ENCODE results near the gene SLC37A4.
"Not testable (repeated sequence)": the region's sequence is repeated elsewhere in the genome, so short reads cannot be mapped to it uniquely, and the experiment has no call there.

SLC37A4 gene

DNA sequence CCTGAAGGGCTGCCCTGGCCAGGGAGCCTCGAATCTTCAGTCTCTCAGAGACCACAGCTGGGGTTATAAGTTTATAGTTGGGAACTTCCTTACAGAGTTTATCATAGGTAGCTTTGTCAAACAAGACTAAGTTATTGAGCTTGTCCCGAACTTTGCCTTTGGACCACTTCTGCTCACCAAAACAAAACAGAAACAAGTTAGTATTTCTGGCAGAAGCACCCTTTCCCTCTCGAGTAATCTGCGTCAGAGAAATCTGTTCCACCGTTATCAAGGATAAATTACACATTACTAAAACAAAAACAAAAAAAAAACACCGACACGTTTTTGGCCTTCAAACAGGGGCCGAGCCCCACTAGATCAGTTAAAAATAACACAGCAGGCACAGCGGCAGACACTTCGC, 13.3 kb downstream of the SLC37A4 start:
- DNase-seq (ENCODE audit: low read depth in 2 of 2), result not testable (repeated sequence)

DNA sequence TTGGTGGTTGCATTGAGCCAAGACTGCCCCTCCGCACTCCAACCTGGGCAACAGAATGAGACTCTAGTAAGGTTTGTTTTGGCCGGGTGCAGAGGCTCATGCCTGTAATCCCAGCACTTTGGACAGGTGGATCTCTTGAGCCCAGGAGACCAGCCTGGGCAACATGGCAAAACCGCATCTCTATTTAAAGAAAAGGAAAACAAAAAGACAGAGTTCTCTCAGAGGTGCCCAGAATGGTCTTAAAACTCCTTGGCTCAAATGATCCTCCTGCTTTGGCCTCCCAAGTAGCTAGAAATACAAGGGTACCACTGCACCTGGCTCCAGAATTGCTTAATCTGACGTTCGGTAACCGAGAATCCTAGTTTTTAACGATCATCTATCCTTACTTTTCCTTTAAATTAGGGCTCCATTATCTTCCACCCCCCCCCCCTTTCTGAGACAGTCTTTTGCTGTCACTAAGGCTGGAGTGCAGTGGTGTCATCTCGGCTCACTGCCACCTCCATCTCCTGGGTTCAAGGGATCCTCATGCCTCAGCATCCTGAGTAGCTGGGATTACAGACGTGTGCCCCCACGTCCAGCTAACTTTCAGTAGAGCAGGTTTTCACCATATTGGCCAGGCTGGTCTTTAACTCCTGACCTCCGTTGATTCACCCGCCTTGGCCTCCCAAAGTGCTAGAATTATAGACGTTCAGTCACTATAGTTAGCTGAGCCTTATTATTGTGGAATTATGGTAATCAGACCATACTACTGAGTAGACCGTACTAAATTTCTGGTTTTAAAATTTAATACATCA, 14.3 kb downstream of the SLC37A4 start:
- no peak for DNase-seq (ENCODE audit: low read depth in 2 of 2)

DNA sequence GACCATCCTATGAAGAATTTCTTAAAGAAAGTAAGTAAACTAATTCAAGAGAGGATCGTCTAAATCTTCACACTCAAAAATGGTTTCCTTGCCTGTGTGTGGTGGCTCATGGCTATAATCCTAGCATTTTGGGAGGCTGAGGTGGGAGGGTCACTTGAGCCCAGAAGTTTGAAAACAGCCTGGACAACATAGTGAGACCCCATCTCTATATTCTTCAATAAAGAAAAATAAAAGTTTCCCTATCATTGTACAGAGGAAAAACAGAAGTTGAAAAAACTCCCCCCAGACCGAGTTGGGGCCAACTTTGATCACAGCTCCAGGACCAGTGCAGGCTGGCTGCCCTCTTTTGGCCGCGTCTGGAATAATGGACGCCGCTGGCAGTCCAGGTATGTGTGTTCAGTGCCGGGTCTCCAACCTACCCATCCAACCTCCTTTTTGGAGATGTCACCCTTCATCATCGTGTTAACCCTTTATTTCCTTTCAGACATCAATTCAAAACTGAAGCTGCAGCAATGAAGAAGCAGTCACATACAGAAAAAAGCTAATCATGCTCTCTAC, 15.5 kb downstream of the SLC37A4 start:
- DNase-seq (ENCODE audit: low read depth in 2 of 2), result no peak

DNA sequence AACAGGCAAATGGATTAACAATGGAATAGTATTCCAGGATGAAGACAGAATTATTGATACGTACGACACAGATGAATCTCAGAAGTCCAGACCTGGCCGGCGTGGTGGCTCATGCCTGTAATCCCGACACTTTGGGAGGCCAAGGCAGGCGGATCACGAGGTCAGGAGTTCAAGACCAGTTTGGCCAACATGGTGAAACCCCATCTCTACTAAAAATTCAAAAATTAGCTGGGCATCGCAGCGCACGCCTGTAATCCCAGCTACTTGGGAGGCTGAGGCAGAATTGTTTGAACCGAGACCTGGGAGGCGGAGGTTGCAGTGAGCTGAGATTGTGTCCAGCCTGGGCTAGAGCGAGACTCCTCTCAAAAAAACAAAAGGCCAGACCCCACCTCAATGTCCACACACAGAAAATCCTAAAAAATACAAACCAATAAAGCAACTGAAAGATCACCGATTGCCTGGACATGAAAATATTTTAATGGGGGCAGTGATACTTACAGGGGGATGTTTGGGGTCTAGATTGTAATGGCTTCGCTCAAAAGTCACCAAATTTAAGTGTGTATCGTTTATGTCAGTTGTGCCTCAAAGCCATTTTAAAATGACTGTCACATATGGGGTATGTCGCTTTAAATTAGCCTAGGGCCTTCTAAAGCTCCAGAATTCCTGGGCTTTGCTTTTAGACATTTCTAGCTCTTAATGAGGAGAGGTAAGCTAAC, 16.3 kb downstream of the SLC37A4 start:
- DNase-seq (ENCODE audit: low read depth in 2 of 2), result no peak

DNA sequence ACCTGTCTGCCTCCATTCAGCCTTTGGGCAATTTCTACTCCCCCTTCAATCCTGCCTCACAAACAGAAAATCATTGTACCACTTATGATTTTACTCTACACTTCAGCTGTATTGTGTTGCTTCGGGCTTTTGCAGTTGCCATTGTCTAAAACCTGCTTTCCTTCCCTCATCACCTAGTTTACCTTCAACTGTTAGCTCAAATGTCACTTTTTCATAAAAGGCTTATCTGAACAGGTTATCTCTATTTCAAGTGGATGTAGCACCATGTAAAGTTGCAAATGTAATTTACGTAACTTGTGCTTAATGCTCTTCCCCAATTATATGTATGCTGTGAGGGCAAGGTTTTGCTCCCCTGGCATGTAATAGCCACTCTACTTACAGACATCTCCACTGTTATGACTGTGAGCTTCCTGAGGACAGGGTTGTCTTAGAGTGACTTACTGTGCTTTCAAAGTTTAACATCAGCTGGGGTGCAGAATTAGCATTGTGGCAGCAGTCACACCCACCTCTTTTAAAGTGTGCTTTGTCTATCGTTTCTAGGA, 18.0 kb downstream of the SLC37A4 start:
- no peak for DNase-seq (ENCODE audit: low read depth in 2 of 2)

DNA sequence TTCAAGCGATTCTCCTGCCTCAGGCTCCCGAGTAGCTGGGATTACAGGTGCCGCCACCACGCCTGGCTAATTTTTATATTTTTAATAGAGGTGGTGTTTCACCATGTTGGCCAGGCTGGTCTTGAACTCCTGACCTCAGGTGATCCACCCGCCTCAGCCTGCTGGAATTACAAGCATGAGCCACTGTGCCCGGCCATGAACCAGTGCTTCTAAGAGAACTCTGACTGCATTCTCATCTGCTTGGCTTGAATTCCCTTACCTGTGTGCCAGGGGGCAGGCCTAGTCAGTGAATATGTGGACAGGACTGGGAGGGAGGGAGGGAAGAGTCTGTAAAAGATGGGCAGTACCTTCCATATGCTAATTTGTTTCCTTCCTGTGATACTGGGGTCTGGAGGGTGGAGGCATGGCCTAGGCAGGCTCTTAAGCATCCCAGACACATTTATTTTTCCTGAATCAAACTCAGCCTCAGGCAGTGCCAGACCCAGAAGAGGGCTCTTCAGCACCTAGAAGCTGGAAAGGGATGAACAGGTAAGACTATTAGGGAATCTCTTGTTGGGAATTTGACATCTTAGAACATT, 19.1 kb downstream of the SLC37A4 start:
- no peak for DNase-seq (ENCODE audit: low read depth in 2 of 2)

DNA sequence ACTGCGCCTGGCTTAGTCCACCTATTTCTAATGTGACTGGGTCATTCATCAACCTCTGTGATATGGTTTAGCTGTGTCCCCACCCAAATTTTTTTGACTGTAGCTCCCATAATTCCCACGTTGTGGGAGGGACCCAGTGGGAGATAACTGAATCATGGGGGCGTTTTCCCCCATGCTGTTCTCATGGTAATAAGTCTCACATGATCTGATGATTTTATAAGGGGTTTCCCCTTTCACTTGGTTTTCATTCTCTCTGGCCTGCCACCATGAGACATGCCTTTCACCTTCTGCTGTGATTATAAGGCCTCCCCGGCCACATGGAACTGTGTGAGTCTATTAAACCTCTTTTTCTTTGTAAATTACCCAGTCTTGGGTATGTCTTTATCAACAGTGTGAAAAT, 24.0 kb downstream of the SLC37A4 start:
- no peak for DNase-seq (ENCODE audit: low read depth in 2 of 2)

DNA sequence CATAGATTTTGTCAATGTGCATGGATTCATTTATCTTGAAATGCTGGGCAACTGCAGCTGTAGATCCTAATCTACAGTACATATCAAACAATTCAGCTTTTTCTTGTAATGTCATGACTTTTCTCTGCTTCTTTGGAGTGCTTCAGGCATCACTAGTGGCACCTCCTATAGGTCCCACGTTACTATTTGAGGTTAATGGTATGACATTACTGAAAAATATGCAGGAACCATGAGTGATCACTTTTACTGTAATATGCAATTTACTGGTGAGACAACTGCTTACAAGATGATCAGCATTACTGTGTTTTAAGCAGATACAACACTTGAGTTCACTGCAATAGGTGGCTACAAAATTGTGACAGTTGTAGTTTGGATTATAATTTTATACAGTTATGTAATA, 29.8 kb downstream of the SLC37A4 start:
- DNase-seq (ENCODE audit: low read depth in 2 of 2), result no peak

DNA sequence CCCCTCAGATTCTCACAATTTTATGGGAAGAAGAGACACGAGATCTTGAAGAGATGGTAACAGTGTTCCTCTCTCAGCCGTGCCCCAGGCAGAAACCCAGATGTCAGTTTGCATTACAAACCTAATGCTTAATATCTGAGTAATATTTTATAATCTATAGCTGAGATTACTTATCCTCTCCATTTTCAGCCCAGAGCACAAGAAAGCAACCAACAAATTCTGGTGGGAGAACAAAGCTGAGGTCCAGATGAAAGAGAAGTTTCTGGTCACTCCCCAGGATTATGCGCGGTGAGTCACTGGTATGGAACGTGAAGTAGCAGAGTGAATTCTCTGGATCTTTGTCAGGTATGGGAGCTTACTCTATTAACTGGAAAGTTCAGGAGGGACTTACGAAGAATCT, 31.9 kb downstream of the SLC37A4 start:
- DNase-seq (ENCODE audit: low read depth in 2 of 2), result no peak

DNA sequence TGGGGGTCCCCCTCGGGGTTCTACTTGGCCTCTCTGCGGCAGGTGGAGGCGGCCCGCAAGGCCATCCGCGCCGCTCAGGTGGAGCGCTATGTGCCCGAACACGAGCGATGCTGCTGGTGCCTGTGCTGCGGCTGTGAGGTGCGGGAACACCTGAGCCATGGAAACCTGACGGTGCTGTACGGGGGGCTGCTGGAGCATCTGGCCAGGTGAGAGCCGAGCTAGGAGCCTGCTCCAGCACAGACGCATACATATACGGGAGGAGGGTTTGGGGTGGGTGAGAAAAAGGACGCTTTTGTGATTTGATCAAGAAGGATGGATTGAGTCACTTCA, 32.3 kb downstream of the SLC37A4 start:
- no peak for DNase-seq (ENCODE audit: low read depth in 2 of 2)

DNA sequence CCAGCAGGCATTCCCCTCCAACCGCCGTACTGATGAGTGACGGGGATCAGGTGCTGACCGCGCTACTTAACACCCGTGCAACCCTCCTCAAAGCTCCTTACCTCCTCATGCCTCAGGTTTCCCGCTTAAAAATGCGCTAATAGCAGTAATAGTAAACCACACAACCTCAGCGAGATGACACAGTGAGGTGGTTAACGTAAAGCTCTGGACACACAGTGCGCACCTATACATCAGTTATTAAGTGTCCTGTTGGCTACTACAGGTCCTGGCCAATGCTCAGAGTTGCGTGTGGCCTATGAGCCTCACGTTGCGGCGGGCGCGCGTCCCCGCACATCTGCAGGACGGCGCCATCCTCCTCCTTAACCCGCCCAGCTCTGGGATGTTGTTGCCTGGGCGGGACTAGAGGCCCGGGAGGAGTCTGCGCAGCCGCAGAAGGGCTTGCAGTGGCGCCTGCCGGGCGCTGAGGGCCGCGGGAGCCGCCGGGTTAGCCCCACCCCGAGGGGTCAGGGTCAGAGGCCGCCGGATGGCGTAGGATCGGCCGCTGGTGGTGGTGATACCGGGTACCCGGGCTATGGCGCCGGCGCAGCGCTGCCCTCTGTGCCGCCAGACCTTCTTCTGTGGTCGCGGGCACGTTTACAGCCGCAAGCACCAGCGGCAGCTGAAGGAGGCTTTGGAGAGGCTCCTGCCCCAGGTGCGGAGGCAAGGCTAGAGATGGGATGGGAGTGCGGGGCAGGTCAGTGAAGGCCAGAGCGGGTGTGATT, 32.9 kb downstream of the SLC37A4 start, which contains the start of gene CENATAC:
CENATAC (plus strand) TSS at position 512 of the 761 bp plus-strand sequence; CDS start at position 572, 60 bp downstream.
- peak; percentile 92 to 94 for DNase-seq (ENCODE audit: low read depth in 2 of 2)

DNA sequence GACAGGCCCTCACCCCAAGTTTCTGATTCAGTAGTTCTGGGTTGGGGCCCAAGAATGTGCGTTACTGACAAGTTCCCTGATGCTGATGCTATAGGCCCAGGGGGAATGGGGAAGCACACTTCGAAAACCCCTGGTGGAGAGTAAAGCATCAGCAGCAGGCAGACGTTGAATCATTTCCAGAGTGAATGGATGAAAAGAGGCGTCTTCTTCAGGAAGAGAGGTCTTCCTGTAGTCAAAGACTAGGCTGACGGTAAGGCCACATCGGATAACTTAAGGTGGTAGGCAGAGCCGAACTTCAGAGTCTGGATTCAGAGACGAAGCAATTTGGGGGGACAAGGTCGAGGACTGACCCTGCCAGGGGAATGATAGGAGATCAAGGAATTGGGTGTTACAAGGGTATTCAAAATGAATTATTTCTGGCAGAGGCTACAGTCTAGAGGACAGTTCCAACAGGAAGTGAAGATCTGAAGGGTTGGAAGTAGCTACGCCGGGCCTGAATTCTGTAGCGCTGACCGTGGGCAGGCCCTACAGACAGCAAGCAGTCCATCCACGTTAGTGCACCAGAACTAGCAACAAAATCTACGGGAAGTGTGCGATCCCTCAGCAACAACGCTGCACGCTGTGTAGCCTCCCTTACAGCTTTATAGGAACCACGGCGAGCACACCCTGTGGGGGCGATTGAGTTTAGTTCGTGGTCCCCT, 33.6 kb downstream of the SLC37A4 start:
- no peak for DNase-seq (ENCODE audit: low read depth in 2 of 2)

DNA sequence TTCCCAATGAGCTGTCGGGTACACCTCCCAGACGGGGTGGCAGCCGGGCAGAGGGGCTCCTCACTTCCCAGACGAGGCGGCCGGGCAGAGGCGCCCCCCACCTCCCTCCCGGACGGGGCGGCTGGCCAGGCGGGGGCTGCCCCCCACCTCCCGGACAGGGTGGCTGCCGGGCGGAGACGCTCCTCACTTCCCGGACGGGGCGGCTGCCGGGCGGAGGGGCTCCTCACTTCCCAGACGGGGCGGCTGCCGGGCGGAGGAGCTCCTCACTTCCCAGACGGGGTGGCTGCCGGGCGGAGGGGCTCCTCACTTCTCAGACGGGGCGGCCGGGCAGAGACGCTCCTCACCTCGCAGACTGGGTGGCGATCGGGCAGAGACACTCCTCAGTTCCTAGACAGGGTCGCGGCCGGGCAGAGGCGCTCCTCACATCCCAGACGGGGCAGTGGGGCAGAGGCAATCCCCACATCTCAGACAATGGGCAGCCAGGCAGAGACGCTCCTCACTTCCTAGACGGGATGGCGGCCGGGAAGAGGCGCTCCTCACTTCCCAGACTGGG, 39.1 kb downstream of the SLC37A4 start:
- not testable (repeated sequence) for DNase-seq (ENCODE audit: low read depth in 2 of 2)

DNA sequence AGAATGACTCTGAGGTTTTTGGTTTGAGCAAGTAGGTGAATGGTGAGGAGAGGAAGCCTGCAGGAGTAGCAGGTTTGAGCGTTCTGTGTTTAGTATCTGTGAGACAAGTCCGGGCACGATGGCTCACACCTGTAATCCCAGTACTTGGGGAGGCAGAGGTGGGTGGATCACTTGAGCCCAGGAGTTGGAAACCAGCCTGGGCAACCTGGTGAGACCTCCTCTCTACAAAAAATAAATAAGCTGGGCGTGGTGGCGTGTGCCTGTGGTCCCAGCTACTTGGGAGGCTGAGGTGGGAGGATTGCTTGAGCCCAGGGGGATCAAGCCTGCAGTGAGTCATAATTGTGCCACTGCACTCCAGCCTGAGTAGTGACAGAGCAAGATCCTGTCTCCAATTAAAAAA, 42.4 kb downstream of the SLC37A4 start:
- no peak for DNase-seq (ENCODE audit: low read depth in 2 of 2)

DNA sequence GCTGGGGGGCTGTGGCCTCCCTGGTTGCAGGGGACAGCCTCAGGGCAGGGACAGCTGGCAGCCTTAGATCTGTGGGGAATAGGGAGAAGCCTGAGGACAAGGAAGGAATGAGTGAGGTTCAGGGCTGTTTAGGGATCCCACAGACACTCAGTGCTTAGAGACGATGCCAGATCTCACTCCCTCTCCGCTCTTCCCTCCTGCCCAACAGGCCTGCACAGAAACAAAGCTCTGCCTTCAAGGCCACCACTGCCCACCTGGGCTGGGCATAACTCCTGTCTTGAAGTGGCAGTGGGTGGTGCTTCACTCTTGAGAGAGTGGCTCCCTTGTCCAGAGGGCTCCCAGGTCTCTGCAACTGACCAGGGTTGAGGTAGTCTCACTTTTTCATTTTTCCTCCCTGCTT, 45.9 kb downstream of the SLC37A4 start:
- no peak for DNase-seq (ENCODE audit: low read depth in 2 of 2)

DNA sequence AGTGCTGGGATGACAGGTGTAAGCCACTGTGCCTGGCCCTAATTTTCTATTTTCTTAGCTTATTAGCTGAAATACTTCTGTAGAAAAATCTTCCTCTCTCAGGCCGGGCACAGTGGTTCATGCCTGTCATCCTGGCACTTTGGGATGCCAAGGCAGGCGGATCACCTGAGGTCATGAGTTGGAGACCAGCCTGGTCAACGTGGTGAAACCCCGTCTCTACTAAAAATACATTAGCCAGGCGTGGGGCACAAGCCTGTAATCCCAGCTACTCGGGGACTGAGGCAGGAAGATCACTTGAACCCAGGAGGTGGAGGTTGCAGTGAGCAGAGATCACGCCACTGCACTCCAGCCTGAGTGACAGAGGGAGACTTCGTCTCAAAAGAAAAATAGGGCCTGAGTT, 46.3 kb downstream of the SLC37A4 start:
- DNase-seq (ENCODE audit: low read depth in 2 of 2), result not testable (repeated sequence)

DNA sequence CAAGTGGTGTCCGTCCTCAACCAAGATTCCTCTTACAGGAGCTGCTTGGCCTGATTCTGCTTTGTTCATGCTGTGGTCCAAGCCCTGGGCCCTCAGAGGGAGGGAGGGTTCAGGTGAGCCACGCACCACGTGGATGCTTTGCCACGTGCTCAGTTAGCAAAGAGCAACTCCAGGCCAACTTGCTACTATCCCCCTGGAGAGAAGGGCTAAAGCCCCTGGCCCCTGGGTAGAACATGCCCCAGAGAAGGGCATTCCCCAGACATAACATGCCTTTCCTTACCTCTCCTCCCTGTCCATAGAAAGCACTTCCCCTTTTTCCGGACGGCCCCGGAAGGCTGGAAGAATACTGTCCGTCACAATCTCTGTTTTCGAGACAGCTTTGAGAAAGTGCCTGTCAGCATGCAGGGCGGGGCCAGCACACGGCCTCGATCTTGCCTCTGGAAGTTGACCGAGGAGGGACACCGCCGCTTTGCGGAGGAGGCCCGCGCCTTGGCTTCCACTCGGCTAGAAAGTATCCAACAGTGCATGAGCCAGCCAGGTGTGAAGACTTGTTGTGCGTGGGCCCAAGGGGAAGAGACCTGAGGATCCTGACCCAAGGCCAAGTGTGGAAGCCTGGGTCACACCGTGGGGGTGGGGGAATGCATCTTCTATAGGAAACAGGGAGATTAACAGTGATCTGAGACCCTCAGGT, 50.3 kb downstream of the SLC37A4 start:
- DNase-seq (ENCODE audit: low read depth in 2 of 2), result no peak

DNA sequence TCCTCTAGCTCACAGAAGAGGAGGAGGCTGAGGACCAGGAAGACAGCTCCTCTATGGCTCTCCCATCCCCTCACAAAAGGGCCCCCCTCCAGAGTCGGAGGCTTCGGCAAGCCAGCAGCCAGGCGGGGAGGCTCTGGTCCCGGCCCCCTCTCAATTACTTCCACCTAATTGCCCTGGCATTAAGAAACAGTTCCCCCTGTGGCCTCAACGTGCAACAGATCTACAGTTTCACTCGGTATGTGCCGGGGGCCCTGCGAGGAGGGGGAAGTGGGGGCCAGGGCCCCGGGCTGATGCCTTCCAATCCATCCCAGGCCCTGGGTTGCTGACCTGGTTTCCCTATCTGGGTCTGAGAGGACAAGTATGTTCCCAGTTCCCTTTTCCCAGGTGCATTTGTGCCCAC, 51.2 kb downstream of the SLC37A4 start:
- DNase-seq (ENCODE audit: low read depth in 2 of 2), result no peak

DNA sequence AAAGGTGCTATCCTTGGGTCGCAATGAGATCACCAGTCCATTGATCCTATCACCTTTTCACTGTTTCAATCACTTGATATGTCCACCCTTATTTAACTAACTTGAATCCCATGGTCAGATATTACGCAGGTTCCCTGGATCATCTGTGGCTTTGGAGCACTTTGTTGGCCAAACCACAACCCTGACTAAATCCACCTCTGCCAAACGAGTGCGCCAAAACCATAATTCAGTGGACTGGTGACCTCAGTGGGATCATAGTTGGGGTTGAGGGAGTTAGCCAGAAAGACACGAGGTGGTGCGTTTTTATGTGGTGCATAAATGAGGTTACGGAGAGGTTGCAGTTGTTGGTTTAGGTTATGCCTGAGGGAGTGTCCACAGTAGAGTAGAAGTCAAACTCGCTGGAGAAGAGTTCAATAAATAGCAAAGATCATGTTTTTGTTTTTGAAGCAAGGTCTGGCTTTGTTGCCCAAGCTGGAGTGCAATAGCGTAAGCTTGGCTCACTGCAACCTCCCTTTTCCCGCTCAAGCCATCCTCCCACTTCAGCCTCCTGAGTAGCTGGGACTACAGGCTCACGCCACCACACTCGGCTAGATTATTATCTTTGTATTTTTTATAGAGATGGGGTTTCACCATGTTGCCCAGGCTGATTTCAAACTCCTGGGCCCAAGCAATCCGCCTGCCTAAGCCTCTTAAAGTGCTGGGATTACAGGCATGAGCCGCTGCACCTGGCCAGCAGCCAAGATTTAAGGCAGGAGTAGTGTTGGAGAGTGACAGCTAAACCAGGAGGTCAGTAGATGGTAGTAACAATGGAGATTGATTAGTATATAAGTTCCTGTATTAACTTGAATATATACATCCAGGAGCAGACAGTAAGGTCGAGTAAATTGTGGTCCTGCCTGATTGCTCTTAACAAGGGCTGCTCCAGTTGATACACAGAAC, 54.6 kb downstream of the SLC37A4 start:
- DNase-seq (ENCODE audit: low read depth in 2 of 2), result no peak

All from stimulated activated CD4-positive, alpha-beta T cell treated with anti-CD3 and anti-CD28 coated beads, Interleukin-1b, Interleukin-23, amount 100 ng/mL, for 4 hours (primary cell).